Colon (tissue), 2 donors: ENCODE measurements around the gene RNU4-1.

Source experiments
- FAIRE-seq: peaks from 2 replicates; lab custom pipeline; 2012; peaks lifted over from hg19 to GRCh38; lab: Jason Lieb, UNC
- donor health status: control.
- donor health status: control.

The RNU4-1 gene

GRCh38 chr12:120290609-120291305, 2.3 kb downstream of the RNU4-1 start:
- no peak for FAIRE-seq

- no peak for FAIRE-seq
Measured at GRCh38 chr12:120287491-120287890, 5.5 kb downstream of the RNU4-1 start.

GRCh38 chr12:120286768-120287490, 6.1 kb downstream of the RNU4-1 start:
- no peak for FAIRE-seq

GRCh38 chr12:120284381-120284780, 8.7 kb downstream of the RNU4-1 start:
- no peak for FAIRE-seq

GRCh38 chr12:120283318-120283717, 9.7 kb downstream of the RNU4-1 start:
- no peak for FAIRE-seq

GRCh38 chr12:120278137-120279069, 14.6 kb downstream of the RNU4-1 start:
- no peak for FAIRE-seq

- no peak for FAIRE-seq
Measured at GRCh38 chr12:120276734-120277133, 16.3 kb downstream of the RNU4-1 start.

GRCh38 chr12:120267736-120268135, 25.3 kb downstream of the RNU4-1 start:
- no peak for FAIRE-seq

GRCh38 chr12:120266180-120266870, 26.7 kb downstream of the RNU4-1 start:
- no peak for FAIRE-seq

GRCh38 chr12:120265473-120266179, 27.4 kb downstream of the RNU4-1 start, which contains the start of gene PXN:
PXN (minus strand) TSS chr12:120265730; CDS start chr12:120265629, 101 bp downstream.
- FAIRE-seq, result no peak

GRCh38 chr12:120264904-120265472, 28.0 kb downstream of the RNU4-1 start:
- FAIRE-seq, result no peak

GRCh38 chr12:120264086-120264903, 28.7 kb downstream of the RNU4-1 start:
- FAIRE-seq, result no peak

GRCh38 chr12:120263748-120264085, 29.3 kb downstream of the RNU4-1 start:
- no peak for FAIRE-seq

GRCh38 chr12:120262852-120263747, 29.9 kb downstream of the RNU4-1 start:
- no peak for FAIRE-seq

GRCh38 chr12:120261951-120262851, 30.8 kb downstream of the RNU4-1 start:
- FAIRE-seq, result no peak

GRCh38 chr12:120260607-120261006, 32.4 kb downstream of the RNU4-1 start:
- FAIRE-seq, result no peak

GRCh38 chr12:120259418-120260202, 33.4 kb downstream of the RNU4-1 start:
- no peak for FAIRE-seq
